HEK293T (cell line): Measurements from ENCODE around the gene TIGIT.

Experiments
- CTCF ChIA-PET: fragments of 350-600 bp; formaldehyde crosslinking; extraction: SDS; loops from one replicate; lab custom pipeline; 2021; ENCODE audit warnings: antibody characterized with exemption, inconsistent platforms; lab: Yijun Ruan, JAX
- POLR2A ChIA-PET: fragments of 350-600 bp; formaldehyde crosslinking; extraction: SDS; loops from one replicate; lab custom pipeline; 2020; ENCODE audit warnings: antibody characterized with exemption, inconsistent platforms; lab: Yijun Ruan, JAX
- DNase-seq: peaks from one replicate; pipeline ENCODE4 v3.0.0; 2012; ENCODE audit warnings: mixed read lengths; ENCODE audit errors: extremely low spot score
- ARNT ChIP-seq: fragments of 450-650 bp; IDR thresholded peaks from 2 replicates; pipeline ENCODE4 v1.6.1; 2017; ENCODE audit warnings: mild to moderate bottlenecking
- BHLHE40 ChIP-seq: fragments of 450-650 bp; IDR thresholded peaks from 2 replicates; pipeline ENCODE4 v1.6.1; 2016; ENCODE audit warnings: mild to moderate bottlenecking, moderate library complexity, borderline replicate concordance
- CTBP1 ChIP-seq: fragments of 450-650 bp; IDR thresholded peaks from 2 replicates; pipeline ENCODE4 v1.6.1; 2016; ENCODE audit warnings: borderline replicate concordance
- ELF4 ChIP-seq: fragments of 450-650 bp; IDR thresholded peaks from 2 replicates; pipeline ENCODE4 v1.6.1; 2017; ENCODE audit warnings: antibody characterized with exemption
- FOXA1 ChIP-seq: fragments of 450-650 bp; IDR thresholded peaks from 2 replicates; pipeline ENCODE4 v1.6.1; 2016; ENCODE audit warnings: mild to moderate bottlenecking
- FOXK2 ChIP-seq: fragments of 450-650 bp; IDR thresholded peaks from 2 replicates; pipeline ENCODE4 v1.6.1; 2016; ENCODE audit warnings: mild to moderate bottlenecking
- FOXM1 ChIP-seq: fragments of 450-650 bp; IDR thresholded peaks from 2 replicates; pipeline ENCODE4 v1.6.1; 2017; ENCODE audit warnings: mild to moderate bottlenecking, borderline replicate concordance
- HDGF ChIP-seq: fragments of 450-650 bp; IDR thresholded peaks from 2 replicates; pipeline ENCODE4 v1.6.1; 2017; ENCODE audit warnings: antibody characterized with exemption, borderline replicate concordance
- L3MBTL2 ChIP-seq: fragments of 450-650 bp; conservative IDR thresholded peaks from 2 replicates; pipeline ENCODE4 v1.6.1; 2016; ENCODE audit warnings: mild to moderate bottlenecking
- LEF1 ChIP-seq: fragments of 450-650 bp; IDR thresholded peaks from 2 replicates; pipeline ENCODE4 v1.6.1; 2017; ENCODE audit warnings: mild to moderate bottlenecking, borderline replicate concordance
- NFRKB ChIP-seq: fragments of 450-650 bp; IDR thresholded peaks from 2 replicates; pipeline ENCODE4 v1.6.1; 2016; ENCODE audit warnings: mild to moderate bottlenecking, moderate library complexity
- PKNOX1 ChIP-seq: fragments of 450-650 bp; IDR thresholded peaks from 2 replicates; pipeline ENCODE4 v1.6.1; 2016
- SP1 ChIP-seq: fragments of 450-650 bp; IDR thresholded peaks from 2 replicates; pipeline ENCODE4 v1.6.1; 2017
- SUZ12 ChIP-seq: fragments of 450-650 bp; IDR thresholded peaks from 2 replicates; pipeline ENCODE4 v1.6.1; 2016; ENCODE audit warnings: mild to moderate bottlenecking
- TARDBP ChIP-seq: fragments of 450-650 bp; IDR thresholded peaks from 2 replicates; pipeline ENCODE4 v1.6.1; 2016
- ZNF384 ChIP-seq: fragments of 450-650 bp; IDR thresholded peaks from 2 replicates; pipeline ENCODE4 v1.6.1; 2016

The TIGIT gene

GRCh38 chr3:114293838-114294535 lies at the start of gene TIGIT:
TSS of gene TIGIT (plus strand) at chr3:114294028. CDS start at chr3:114294062, 34 bp downstream.
- CTCF ChIA-PET: no interaction called here
- POLR2A ChIA-PET: no interaction called here
- DNase-seq: no peak
- no peak for TF ChIP-seq ARNT
- TF ChIP-seq SP1: no peak
- no peak for TF ChIP-seq ELF4
- no peak for TF ChIP-seq SUZ12
- TF ChIP-seq PKNOX1: no peak
- no peak for TF ChIP-seq TARDBP
- no peak for TF ChIP-seq FOXK2
- no peak for TF ChIP-seq CTBP1
- no peak for TF ChIP-seq FOXA1
- no peak for TF ChIP-seq LEF1
- no peak for TF ChIP-seq ZNF384
- TF ChIP-seq BHLHE40: no peak
- TF ChIP-seq L3MBTL2: no peak
- no peak for TF ChIP-seq NFRKB
- TF ChIP-seq FOXM1: no peak
- no peak for TF ChIP-seq HDGF

GRCh38 chr3:114252954-114253353 lies 40.9 kb upstream of the TIGIT start:
- ChIA-PET POLR2A (no interaction called here), CTCF (no interaction called here)
- no peak for DNase-seq

GRCh38 chr3:114253505-114253904 lies 40.3 kb upstream of the TIGIT start:
- ChIA-PET POLR2A (no interaction called here), CTCF (no interaction called here)
- DNase-seq: no peak
- TF ChIP-seq NFRKB: no peak

More at GRCh38 chr3:114252954-114253353, 40.9 kb upstream of the TIGIT start:
- TF ChIP-seq NFRKB: no peak
- TF ChIP-seq SP1: no peak
- no peak for TF ChIP-seq SUZ12
- TF ChIP-seq BHLHE40: no peak
- TF ChIP-seq FOXM1: no peak
- TF ChIP-seq HDGF: no peak
- TF ChIP-seq CTBP1: no peak
- TF ChIP-seq LEF1: no peak
- no peak for TF ChIP-seq FOXA1
- no peak for TF ChIP-seq ZNF384
- no peak for TF ChIP-seq PKNOX1
- TF ChIP-seq TARDBP: no peak
- TF ChIP-seq FOXK2: no peak
- no peak for TF ChIP-seq L3MBTL2
- TF ChIP-seq ELF4: no peak

GRCh38 chr3:114259566-114259965 lies 34.3 kb upstream of the TIGIT start:
- TF ChIP-seq BHLHE40 (no peak), LEF1 (no peak), ZNF384 (no peak), FOXK2 (no peak), TARDBP (no peak), HDGF (no peak), SUZ12 (no peak), NFRKB (no peak), CTBP1 (no peak), L3MBTL2 (no peak), ARNT (no peak), PKNOX1 (no peak)
- POLR2A ChIA-PET: no interaction called here
- DNase-seq: no peak
- CTCF ChIA-PET: no interaction called here

GRCh38 chr3:114260152-114260551 lies 33.7 kb upstream of the TIGIT start:
- POLR2A ChIA-PET: no interaction called here
- CTCF ChIA-PET: no interaction called here
- DNase-seq: no peak
- TF ChIP-seq ARNT (no peak), TARDBP (no peak), SUZ12 (no peak), BHLHE40 (no peak), LEF1 (no peak), L3MBTL2 (no peak), NFRKB (no peak), HDGF (no peak), ZNF384 (no peak), SP1 (no peak)

- no peak for TF ChIP-seq L3MBTL2
- no peak for TF ChIP-seq HDGF
- no peak for TF ChIP-seq CTBP1
- no peak for TF ChIP-seq ZNF384
- no peak for TF ChIP-seq ELF4
- no peak for TF ChIP-seq FOXA1
- no peak for TF ChIP-seq SP1
- TF ChIP-seq BHLHE40: no peak
- TF ChIP-seq SUZ12: no peak
- no peak for TF ChIP-seq LEF1
- no peak for TF ChIP-seq FOXK2
- no peak for TF ChIP-seq FOXM1
- no peak for TF ChIP-seq NFRKB
- no peak for TF ChIP-seq ARNT
- CTCF ChIA-PET: interaction anchor here (0.7 kb wide), 1 partner anchor 571 kb away, joined by 3 read pairs; no protein-coding TSS in a partner anchor
- DNase-seq: no peak
- POLR2A ChIA-PET: no interaction called here
Measured at GRCh38 chr3:114270019-114270418, 23.8 kb upstream of the TIGIT start.
